ENCODE results near the gene RALGPS1.

RALGPS1 gene

DNA sequence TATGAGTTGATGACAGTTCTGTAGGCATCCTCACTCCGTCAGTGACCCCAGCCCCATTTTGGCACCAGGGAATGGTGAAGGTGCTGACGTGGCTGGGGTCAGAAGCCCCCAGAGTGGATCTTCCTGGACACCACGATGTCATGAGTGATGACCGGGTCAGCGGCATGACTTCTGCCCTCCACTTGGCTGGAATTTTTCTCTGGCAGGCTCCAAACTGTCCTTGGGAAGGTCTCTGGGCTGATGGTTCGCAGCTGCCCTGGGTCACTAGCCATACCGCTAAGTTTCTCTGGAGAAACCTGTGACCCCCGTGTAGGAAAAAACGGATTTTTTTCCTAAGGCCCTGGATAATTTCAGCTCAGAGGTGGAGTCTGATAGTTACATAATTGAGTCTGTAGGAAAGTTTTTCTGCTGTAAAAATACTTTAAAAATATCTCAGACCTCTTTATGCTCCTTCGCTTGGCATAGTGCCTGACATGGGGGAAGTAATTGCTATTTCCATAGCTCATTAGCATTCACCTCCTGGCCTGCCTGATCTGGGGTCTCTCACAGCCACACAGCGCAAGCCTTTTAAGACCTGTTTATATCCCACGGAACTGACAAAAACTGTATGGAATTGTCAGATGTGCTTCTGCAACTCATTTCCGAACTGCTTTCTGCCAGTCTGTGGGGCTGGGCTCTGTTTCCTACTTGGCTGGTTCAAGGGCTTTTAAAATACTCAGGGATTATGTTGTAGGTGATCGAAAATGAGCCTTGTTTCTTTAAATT lies 138.7 kb downstream of the RALGPS1 start:
- no peak for DNase-seq (ENCODE audit: low read depth in 3 of 3)

DNA sequence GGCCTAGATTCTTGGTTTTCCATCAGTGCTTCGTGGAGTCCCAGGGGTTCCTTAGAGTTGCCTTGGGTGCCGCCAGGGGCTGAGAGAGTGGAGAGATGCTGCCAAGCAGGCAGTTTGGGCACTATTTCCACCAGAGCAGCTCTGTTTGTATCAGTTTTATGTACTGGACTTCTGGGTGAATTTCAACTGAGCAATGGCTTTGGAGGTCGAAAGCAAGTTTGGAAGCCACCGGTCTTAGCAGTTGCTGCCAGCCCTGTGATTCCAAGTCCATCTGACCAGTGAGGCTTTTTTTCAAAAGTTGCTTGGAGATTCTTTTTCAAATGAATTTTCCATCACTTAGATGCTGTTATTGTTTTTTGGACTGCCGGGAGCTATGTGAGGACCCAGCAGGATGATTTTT lies 139.4 kb downstream of the RALGPS1 start:
- no peak for DNase-seq (ENCODE audit: low read depth in 3 of 3)

DNA sequence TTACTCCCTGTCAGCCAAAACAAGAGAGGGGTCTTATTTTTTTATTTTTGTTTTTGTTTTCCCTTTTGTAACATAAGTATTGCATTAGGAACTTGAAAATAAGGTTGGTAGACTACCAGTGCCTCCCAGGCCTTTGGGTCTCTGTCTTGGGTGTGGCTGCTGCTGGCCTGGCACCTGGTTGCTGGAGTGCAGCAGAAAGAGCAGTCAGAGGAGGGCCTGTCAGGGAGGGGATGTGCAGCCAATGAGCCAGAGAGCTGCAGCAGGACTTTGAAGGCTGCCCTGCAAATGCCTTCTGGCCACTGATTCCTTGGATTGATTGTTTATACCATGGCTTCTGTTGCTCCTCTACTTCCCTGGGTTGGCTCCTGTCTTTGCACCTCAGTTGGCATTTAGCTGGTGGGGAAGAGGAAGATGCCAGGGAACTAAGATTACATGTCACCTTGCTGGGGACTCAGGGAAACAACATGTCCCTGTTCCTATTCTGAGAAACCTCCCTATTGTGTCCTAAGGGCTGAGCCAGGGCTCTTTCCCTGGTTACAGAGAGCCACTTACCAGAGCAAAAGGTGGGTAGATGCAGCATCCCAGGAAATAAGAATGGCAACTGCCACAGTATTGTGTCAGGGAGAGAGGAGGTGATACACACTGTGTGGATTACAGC lies 141.3 kb downstream of the RALGPS1 start:
- no peak for DNase-seq (ENCODE audit: low read depth in 3 of 3)

GRCh38 chr9:127056446-127056845 lies 141.9 kb downstream of the RALGPS1 start:
- DNase-seq (ENCODE audit: low read depth in 3 of 3): no peak

DNA sequence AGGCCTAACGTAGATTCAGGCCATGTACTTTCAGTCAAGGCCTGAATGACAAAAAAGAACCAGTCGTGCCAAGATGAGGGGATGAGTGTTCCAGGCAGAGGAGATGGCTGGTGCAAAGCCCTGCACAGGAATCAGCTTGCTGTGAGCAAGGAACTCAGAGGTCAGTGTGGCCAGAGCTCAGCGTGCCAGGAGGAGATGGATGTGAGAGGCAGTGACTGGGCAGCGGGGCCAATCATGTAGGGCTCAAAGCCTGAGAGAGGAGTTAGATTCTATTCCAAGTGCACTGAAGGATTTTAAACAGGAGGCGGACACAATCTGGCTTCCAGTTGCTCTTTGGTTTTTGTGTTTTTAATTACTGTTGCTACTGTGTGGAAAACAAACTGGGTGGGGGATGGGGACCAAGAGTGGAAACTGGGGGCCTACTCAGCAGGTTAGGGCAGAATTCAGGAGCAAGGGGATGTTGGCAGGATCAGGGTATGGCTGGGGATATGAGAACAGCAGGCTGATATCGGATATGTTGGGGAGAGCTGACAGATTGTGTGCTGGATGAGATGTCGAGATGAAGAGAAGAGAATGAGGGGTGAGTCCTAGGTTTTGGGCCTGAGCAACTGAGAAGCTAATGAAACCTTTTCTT lies 143.5 kb downstream of the RALGPS1 start:
- no peak for DNase-seq (ENCODE audit: low read depth in 3 of 3)

DNA sequence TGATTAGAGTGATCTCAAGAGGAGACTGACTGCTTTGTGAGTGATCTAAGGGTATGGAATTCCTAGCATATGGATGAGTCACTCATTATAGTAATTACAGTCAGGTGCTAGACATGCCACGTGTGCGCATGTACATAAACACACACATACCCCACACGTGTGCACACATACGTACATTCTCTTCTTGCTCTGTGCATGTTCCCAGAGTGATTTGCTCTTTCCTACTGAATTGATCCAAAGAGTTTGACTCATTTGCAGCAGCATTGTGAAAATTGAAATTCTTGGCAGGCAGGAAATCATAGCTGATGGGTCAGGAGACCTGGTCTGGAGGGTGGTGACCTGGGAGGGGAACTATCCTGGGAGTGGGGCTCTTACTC lies 144.1 kb downstream of the RALGPS1 start:
- no peak for DNase-seq (ENCODE audit: low read depth in 3 of 3)

DNA sequence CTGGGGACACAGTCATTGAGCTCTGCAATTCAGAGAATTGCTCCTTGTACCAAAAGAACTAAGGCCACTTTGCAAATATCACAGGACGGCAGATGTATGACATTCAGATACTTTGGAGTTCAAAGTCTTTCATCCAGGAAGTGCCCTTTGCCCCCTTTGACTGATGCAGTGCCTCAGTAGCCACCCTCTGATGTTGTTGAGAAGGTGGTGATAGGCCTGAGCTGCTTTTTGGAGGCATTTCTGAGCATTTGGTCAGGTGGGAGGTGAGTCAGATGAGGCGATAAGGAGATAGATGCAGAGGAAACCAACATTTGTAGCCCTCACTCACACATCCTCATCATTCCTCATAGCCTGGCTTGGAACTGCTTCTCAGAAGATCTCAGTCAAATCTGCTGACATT lies 144.4 kb downstream of the RALGPS1 start:
- DNase-seq (ENCODE audit: low read depth in 3 of 3): no peak

GRCh38 chr9:127059765-127060361 lies 145.3 kb downstream of the RALGPS1 start:
- no peak for DNase-seq (ENCODE audit: low read depth in 3 of 3)

DNA sequence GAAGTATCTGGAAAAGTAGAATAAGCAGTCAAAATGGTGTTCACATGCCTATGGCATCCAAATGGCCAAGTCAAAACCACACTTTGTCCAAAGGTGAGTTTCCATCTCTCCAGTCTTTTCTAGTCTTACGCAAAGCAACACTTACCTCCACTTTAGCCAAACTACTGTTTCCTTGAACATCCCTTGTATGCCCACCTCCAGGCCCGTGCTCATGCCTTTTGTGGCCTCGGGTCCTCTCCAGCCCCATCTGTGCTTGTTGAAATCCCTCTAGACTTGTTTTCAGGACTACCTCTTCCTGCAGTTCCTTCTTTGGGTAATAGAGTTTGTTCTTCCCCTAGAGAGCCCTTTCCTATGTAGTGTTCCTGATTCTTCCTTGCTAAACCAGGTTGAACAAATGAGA lies 146.8 kb downstream of the RALGPS1 start:
- no peak for DNase-seq (ENCODE audit: low read depth in 3 of 3)

DNA sequence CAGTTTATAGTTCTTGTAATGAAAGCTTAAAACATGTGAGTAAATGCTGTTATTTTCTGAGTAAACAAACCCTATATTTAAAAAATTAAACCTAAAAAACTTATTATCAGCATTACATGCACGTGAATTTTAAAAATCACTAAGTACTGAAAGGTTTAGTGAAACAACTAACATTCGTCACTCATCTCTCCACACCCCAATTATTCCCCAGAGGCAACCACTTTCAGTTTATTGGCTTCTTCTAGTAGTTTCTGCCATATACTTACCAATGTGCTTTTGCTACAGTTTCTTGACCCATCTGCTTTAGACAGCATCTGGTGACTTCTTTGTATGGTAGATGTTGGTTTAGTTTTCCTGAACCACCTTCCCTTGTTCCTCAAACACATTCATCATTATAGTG lies 149.8 kb downstream of the RALGPS1 start:
- no peak for DNase-seq (ENCODE audit: low read depth in 3 of 3)

GRCh38 chr9:127065592-127065991 lies 151.0 kb downstream of the RALGPS1 start:
- no peak for DNase-seq (ENCODE audit: low read depth in 3 of 3)

DNA sequence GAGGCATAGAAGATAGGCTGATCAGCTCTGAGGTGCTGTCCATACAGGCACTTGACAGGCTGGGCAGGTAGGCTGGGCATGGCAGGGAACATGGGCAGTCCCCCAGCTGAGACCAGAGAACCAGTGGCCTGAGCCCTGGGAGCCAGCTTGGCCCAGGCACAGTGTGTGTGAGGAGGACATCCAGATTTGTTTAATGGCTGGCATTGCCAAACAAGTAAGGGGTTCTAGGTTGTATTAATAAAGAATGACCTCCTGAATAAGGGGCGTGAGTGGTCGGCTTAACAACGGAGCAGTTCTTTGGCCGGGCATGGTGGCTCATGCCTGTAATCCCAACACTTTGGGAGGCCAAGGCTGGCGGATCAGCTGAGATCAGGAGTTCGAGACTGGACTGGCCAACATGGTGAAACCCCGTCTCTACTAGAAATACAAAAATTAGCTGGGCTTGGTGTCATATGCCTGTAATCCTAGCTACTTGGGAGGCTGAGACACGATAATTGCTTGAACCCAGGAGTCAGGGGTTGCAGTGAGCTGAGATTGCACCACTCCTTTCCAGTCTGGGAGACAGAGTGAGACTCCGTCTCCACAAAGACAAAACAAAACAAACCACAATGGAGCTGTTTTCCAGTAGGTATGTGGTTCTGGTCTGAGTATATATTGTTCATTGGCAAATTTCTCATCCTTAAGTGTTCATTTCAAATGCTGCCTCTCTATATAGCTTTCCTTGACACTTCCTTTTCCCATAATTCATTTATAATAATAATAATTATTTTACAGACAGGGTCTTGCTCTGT lies 151.7 kb downstream of the RALGPS1 start:
- no peak for DNase-seq (ENCODE audit: low read depth in 3 of 3)

- no peak for DNase-seq (ENCODE audit: low read depth in 3 of 3)
Measured at GRCh38 chr9:127066851-127067136, 152.2 kb downstream of the RALGPS1 start.

GRCh38 chr9:127067603-127068220 lies 153.1 kb downstream of the RALGPS1 start:
- DNase-seq (ENCODE audit: low read depth in 3 of 3): no peak

DNA sequence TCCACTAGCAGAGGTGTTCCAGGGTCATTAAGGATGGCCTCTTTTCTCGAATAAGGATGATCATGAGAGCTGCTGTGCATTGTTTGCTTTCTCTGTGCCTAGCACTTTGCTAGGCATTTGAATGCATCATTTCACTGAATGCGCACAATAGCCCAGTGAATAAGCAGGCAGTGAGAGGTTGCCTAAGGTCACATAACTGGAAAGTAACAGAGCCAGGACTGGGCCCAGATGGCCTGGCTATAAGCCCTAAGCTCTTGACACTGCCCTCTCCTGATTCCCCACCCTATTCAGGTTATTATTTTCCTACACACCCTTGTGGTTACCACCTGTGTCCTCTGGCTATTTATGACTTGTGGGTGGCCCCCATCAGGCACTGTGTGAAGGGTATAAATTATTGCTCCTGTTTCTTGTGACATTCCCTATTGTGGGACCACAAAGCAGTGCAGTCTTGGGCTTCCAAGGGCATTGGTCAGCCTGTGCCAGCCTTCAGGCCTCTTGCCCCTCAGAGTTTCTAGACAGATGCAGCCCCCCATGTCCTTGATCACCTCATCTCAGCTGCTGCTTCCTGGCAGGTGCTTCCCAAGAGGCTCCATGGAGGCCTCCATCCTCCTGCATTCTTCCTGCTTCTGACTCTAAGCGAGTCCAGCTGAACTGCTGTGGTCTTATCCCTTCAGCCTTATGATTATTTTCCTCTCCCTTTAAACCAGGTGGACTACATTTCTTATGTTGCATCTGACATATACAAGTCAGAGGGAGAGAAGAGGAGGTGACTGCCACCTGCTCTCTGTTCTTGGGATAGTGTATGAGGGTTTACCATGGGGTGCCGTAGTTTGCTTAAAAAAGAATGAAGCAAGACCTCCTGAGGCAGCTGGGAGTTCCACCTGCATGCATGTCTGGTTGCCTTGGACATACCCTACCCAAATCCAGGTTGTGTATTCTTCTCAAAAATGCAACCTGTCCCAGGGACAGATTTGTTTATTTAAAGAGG lies 160.3 kb downstream of the RALGPS1 start:
- DNase-seq (ENCODE audit: low read depth in 3 of 3): no peak

DNA sequence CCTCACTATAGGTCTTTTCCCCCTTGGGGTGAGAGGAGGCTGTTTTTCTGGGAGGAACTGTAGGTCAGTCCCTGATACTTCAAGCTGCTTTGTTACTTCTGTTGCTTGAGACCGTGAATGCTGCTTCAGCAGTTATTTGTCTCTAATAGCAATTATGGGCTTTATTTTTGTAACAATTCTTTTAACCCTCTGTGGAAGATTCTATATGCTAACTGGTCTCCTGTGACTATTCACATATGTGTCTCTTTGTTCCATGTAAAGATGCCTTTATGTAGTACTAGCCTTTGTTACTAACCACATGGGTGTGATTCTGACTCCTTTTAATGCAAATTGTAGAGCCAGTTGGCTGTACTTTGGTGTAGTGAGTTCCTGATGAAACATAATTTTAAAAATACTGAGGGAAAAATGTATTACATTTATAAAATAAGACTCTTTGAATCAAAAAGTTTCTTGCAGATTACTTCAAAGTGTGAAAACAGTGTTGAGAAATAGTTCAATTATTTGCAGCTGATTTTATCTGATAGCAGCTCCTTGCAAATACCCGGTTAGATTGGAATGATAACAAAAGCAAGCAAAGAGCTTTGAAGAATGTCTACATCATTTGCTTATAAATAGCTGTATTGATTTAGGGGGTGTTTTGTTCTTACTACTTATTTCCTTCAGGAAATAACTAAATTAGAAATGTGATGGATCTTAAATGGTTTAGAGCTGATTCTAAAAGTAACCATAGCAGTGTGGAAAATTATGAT lies 161.2 kb downstream of the RALGPS1 start:
- DNase-seq (ENCODE audit: low read depth in 3 of 3): no peak

DNA sequence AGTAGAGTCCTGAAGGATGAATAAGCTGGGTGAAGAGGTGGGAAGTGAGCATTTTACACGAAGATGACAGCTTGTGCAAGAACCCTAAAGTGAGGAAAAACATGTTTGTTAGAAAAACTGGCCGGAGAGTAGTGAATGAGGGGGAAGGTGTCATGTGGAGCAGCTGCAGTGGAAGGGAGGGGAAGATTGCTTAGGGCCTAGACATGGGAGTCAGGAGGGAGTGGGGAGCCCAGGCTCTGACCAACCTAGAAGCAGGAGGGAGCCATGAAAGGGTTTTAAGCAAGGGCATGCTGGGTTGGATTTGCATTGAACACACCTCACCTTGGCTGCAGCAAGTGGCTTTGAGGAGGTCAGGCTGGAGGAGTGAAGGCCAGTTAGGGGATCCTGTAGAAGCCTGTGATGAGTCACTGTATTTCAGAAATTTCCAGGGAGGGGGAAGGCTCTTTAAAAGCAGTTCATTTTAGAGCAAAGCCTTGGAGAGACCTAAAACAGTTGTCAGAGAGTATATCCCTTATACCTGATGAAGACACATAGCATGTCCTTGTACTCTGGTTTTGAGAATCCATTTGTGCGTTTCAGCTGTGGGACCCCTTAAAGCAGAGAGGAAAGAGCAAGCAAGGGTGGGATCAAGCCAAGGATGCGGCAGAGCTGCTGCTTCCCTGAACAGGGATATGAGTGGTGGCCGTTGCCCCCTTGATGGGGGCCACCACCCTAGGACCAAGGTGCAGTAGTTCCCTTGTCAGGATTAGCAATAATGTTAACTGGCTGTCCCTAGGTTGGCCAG lies 162.5 kb downstream of the RALGPS1 start:
- no peak for DNase-seq (ENCODE audit: low read depth in 3 of 3)

- DNase-seq (ENCODE audit: low read depth in 3 of 3): no peak
Measured at GRCh38 chr9:127077644-127077946, 163.0 kb downstream of the RALGPS1 start.

DNA sequence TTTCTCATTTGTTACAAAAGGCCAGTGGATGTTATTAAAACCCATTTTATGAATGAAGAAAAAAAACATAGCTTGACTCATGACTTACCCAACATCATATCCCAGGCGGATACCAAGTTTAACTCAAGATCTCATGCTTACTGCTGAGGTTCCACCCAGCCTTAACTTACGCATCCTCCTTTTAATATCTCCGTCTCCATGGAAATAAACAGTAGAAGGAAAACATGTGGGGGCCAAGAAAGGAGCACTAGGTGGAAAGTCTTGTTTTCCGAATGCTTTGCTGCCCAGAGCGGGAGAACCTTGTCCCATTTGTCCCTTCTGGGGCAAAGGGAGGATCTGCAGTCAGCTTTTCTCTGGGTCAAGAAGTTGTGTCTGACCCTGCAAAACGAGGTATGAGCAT lies 163.8 kb downstream of the RALGPS1 start:
- DNase-seq (ENCODE audit: low read depth in 3 of 3): no peak
